HG02943 (cell line): ENCODE results near the gene KIF12.
"Not testable (repeated sequence)": the region's sequence is repeated elsewhere in the genome, so short reads cannot be mapped to it uniquely, and the experiment has no call there.

Source experiments
- ATAC-seq: cut with Tn5 transposase; IDR thresholded peaks from one replicate; pipeline ENCODE4 v1.9.1; 2021; ENCODE audit warnings: mild to moderate bottlenecking, low read depth, moderate library complexity; ENCODE audit not compliant: unreplicated experiment

The KIF12 gene

GRCh38 chr9:114098936-114099668, at the start of gene KIF12:
KIF12 (minus strand) TSS chr9:114099292; CDS start chr9:114099276, 16 bp downstream.
- ATAC-seq, result no peak

- no peak for ATAC-seq
Observed at GRCh38 chr9:114146735-114147134, 47.6 kb upstream of the KIF12 start.

- ATAC-seq, result no peak
Observed at GRCh38 chr9:114143234-114143633, 44.1 kb upstream of the KIF12 start.

- ATAC-seq, result no peak
Observed at GRCh38 chr9:114141553-114142402, 42.7 kb upstream of the KIF12 start.

- ATAC-seq, result no peak
Observed at GRCh38 chr9:114140850-114141249, 41.8 kb upstream of the KIF12 start.

- no peak for ATAC-seq
Observed at GRCh38 chr9:114140401-114140800, 41.3 kb upstream of the KIF12 start.

- no peak for ATAC-seq
Observed at GRCh38 chr9:114139071-114139470, 40.0 kb upstream of the KIF12 start.

- ATAC-seq, result no peak
Observed at GRCh38 chr9:114138552-114138971, 39.5 kb upstream of the KIF12 start.

GRCh38 chr9:114137831-114138230, 38.7 kb upstream of the KIF12 start:
- no peak for ATAC-seq

GRCh38 chr9:114134827-114135396, 35.8 kb upstream of the KIF12 start:
- no peak for ATAC-seq

GRCh38 chr9:114132550-114132918, 33.4 kb upstream of the KIF12 start:
- ATAC-seq, result no peak

- ATAC-seq, result no peak
Observed at GRCh38 chr9:114131808-114132549, 32.9 kb upstream of the KIF12 start.

- ATAC-seq, result no peak
Observed at GRCh38 chr9:114130624-114131277, 31.7 kb upstream of the KIF12 start.

- ATAC-seq, result no peak
Observed at GRCh38 chr9:114130141-114130540, 31.0 kb upstream of the KIF12 start.

- not testable (repeated sequence) for ATAC-seq
Observed at GRCh38 chr9:114128759-114129158, 29.7 kb upstream of the KIF12 start.

GRCh38 chr9:114126247-114127060, 27.4 kb upstream of the KIF12 start:
- no peak for ATAC-seq

- no peak for ATAC-seq
Observed at GRCh38 chr9:114125476-114126013, 26.5 kb upstream of the KIF12 start.

GRCh38 chr9:114124666-114125475, 25.8 kb upstream of the KIF12 start:
- no peak for ATAC-seq
